Measurements from ENCODE around the gene RDH13. TPM values are rescaled to one million over a fixed set of nuclear protein-coding genes. Genes with fewer than 3 reads are reported as not detected.

The RDH13 gene
- polyA plus RNA-seq, 2 of the 4 experiments (the other 2 are of a cell fraction) = 10.6 to 12.8 TPM

- TF ChIP-seq, protein P1, sequence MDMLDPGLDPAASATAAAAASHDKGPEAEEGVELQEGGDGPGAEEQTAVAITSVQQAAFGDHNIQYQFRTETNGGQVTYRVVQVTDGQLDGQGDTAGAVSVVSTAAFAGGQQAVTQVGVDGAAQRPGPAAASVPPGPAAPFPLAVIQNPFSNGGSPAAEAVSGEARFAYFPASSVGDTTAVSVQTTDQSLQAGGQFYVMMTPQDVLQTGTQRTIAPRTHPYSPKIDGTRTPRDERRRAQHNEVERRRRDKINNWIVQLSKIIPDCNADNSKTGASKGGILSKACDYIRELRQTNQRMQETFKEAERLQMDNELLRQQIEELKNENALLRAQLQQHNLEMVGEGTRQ (IDR thresholded peaks at IDR 0.05) = no peak
Measured at GRCh38 chr19:55097864-55098715, 35.1 kb upstream of the RDH13 start (continued).

DNA sequence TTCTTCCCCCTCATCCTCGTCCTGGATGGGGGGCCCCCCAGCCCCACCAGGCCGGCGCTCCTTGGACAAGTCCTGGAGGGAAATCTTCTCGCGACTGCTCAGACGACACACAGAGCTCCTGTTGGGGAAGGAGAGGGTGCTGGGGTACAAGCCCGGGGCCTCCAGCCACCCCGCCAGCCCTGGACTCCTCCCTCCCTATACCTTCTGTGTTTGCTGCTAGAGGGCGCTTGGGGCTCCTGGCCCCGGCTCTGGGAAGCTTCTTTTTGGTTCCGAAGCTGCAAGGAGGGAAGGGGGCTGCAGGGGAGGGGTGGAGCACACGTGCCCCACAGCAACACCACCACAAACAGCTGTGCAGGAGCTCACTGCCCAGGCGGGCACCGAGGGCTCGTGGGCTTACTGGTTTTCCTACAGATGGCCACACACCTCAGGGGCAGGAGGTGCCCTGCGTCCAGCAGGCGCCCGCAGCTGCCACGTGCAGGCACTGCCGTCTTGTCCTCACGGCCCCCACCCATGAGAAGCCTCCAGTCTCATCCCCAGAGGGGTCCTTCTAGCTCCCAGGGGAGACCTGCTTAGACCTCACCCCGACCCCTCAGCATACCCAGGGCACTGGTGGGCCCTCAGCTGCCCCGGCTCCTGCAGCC, 33.2 kb upstream of the RDH13 start:
- TF ChIP-seq, protein P2, sequence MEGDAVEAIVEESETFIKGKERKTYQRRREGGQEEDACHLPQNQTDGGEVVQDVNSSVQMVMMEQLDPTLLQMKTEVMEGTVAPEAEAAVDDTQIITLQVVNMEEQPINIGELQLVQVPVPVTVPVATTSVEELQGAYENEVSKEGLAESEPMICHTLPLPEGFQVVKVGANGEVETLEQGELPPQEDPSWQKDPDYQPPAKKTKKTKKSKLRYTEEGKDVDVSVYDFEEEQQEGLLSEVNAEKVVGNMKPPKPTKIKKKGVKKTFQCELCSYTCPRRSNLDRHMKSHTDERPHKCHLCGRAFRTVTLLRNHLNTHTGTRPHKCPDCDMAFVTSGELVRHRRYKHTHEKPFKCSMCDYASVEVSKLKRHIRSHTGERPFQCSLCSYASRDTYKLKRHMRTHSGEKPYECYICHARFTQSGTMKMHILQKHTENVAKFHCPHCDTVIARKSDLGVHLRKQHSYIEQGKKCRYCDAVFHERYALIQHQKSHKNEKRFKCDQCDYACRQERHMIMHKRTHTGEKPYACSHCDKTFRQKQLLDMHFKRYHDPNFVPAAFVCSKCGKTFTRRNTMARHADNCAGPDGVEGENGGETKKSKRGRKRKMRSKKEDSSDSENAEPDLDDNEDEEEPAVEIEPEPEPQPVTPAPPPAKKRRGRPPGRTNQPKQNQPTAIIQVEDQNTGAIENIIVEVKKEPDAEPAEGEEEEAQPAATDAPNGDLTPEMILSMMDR (IDR thresholded peaks at IDR 0.05) = 0 out of 3 replicates have a peak, but pooled peaks have one; percentile 12
- TF ChIP-seq SMC3 (IDR thresholded peaks at IDR 0.05) = no peak
- CTCF ChIA-PET = interaction anchor here (0.8 to 2.0 kb wide), 5 partner anchors 8 to 322 kb away, joined by 3 to 5 read pairs (median 4); no protein-coding TSS in a partner anchor

DNA sequence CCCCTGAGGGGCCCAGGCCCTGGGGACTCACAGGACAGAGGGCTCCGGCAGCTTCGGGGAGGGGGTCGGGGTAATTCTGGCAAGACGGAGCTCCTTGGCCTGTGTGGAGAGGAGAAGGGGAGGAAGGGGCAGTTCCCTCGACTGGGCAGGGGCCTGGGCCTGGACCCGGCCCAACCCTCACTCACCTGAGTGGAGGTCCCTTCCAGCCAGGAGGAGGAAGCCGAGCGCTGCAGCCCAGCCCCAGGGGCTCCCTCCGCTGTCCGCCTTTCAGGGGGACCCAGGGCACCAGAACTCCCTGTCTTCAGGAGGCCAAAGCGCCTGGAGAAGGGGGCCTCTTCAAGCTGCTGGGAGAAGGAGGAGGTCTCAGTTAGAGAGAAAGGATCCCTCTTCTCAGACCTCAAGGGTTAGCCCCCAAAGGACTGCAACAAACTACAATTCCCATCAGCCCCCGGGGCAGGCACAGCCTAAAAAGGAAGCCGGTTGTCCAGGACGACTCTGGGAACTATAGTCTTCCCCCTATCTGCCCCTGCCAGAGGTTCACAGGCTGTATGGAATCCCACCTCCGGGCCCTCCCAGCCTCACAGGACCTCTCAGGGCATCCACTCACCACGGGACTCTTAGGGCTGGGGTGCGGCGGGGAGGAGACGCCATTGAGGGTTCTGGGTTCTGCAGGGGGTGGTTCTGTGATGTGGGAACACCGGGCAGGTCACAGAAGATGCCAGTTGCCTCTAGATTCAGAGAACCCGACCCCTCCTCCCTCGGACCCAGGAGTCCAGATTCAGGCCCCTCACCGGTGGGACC, 32.5 kb upstream of the RDH13 start:
- Histone ChIP-seq H3K4me3 (no peak overlapping the region), H3K4me2 (no peak overlapping the region), H3K4me1 (no peaks in the 10 kb centered on the region), H3K27ac (no peak overlapping the region), H3K9me3 (no peaks in the 10 kb centered on the region)
- ChIA-PET CTCF (interaction anchor here (0.8 to 2.0 kb wide), 4 partner anchors 9 to 46 kb away, joined by 3 to 5 read pairs (median 4); no protein-coding TSS in a partner anchor), POLR2A (no interaction called here)
- WGBS (ENCODE audit: missing lambda C conversion rate) = 76% methylated on average over 18 of the region's 23 CpGs
- DNase-seq (ENCODE audit: low read depth in 1 of 2, low spot score in 1 of 2) (no peak), ATAC-seq (peak; percentile 45 to 71), FAIRE-seq (no peak)
- TF ChIP-seq SREBF2 (IDR thresholded peaks at IDR 0.05) (no peak), ATOH8 (CRISPR knock-in tag; IDR thresholded peaks at IDR 0.05; ENCODE audit: low read depth) (no peak), RARB (CRISPR knock-in tag; IDR thresholded peaks at IDR 0.05) (no peak), JUN (IDR thresholded peaks at IDR 0.05) (no peak), ZFP36 (IDR thresholded peaks at IDR 0.05; ENCODE audit: borderline replicate concordance, partially characterized antibody) (no peak), TFCP2L1 (CRISPR knock-in tag; IDR thresholded peaks at IDR 0.05) (no peak), JUNB (IDR thresholded peaks at IDR 0.05) (no peak), E2F6 (IDR thresholded peaks at IDR 0.05; ENCODE audit: borderline replicate concordance, low read depth) (no peak), CEBPB (IDR thresholded peaks at IDR 0.05) (no peak), KDM5A (IDR thresholded peaks at IDR 0.05) (no peak), NR3C1 (IDR thresholded peaks at IDR 0.05) (no peak), PHF8 (IDR thresholded peaks at IDR 0.05; ENCODE audit: borderline replicate concordance, low read depth) (no peak), POLR2AphosphoS2 (conservative IDR thresholded peaks at IDR 0.05; ENCODE audit: low read length) (no peak), CBX8 (IDR thresholded peaks at IDR 0.05) (no peak), NPAS2 (CRISPR knock-in tag; IDR thresholded peaks at IDR 0.05; ENCODE audit: borderline replicate concordance) (no peak), FOXS1 (CRISPR knock-in tag; IDR thresholded peaks at IDR 0.05) (no peak), POLR2A (IDR thresholded peaks at IDR 0.05; ENCODE audit: low read length) (no peak)
- TF ChIP-seq, protein P2 (IDR thresholded peaks at IDR 0.05) = no peak
- TF ChIP-seq, protein P3, sequence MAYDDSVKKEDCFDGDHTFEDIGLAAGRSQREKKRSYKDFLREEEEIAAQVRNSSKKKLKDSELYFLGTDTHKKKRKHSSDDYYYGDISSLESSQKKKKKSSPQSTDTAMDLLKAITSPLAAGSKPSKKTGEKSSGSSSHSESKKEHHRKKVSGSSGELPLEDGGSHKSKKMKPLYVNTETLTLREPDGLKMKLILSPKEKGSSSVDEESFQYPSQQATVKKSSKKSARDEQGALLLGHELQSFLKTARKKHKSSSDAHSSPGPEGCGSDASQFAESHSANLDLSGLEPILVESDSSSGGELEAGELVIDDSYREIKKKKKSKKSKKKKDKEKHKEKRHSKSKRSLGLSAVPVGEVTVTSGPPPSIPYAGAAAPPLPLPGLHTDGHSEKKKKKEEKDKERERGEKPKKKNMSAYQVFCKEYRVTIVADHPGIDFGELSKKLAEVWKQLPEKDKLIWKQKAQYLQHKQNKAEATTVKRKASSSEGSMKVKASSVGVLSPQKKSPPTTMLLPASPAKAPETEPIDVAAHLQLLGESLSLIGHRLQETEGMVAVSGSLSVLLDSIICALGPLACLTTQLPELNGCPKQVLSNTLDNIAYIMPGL (CRISPR knock-in tag; IDR thresholded peaks at IDR 0.05; ENCODE audit: borderline replicate concordance) = no peak

More for the DNA sequence above, 33.2 kb upstream of the RDH13 start:
- Histone ChIP-seq H3K4me2 (no peak overlapping the region), H3K27ac (no peak overlapping the region), H3K4me1 (no peaks in the 10 kb centered on the region), H3K9me3 (no peaks in the 10 kb centered on the region), H3K4me3 (no peak overlapping the region)
- no peak for FAIRE-seq
- ATAC-seq = peak; percentile 59 to 60
- DNase-seq (ENCODE audit: low read depth in 1 of 2, low spot score in 1 of 2) = no peak
- POLR2A ChIA-PET = no interaction called here
- 78% methylated on average over 20 of the region's 23 CpGs for WGBS (ENCODE audit: missing lambda C conversion rate)
